Suprapubic skin (tissue), 4 donors: ENCODE data around the gene BBIP1. TPM values are rescaled to one million over a fixed set of nuclear protein-coding genes. Genes with fewer than 3 reads are reported as not detected.
A peak's percentile ranks its signal among the peaks of the same experiment; 100 is the strongest.

Experiments used
- DNase-seq, 2 donors: peaks; one replicate each; pipeline ENCODE4 v3.0.0-alpha.2; 2019; ENCODE audit warnings: low spot score in 2 of 2
- H3K27ac ChIP-seq: fragments of 200-600 bp; sonication (generic); one replicate; pipeline ENCODE4 v1.5.1; 2019
- H3K27me3 ChIP-seq: fragments of 200-600 bp; sonication (generic); one replicate; pipeline ENCODE4 v1.5.1; 2019
- H3K36me3 ChIP-seq: fragments of 200-600 bp; sonication (generic); one replicate; pipeline ENCODE4 v1.5.1; 2019
- H3K4me1 ChIP-seq: fragments of 200-600 bp; sonication (generic); one replicate; pipeline ENCODE4 v1.5.1; 2019
- H3K4me3 ChIP-seq: fragments of 200-600 bp; sonication (generic); one replicate; pipeline ENCODE4 v1.5.1; 2019; ENCODE audit warnings: mild to moderate bottlenecking
- H3K9me3 ChIP-seq: fragments of 200-600 bp; sonication (generic); one replicate; pipeline ENCODE4 v1.5.1; 2019
- EP300 ChIP-seq: sonication (generic); formaldehyde crosslinking; IDR thresholded peaks from one replicate; pipeline ENCODE4 v1.6.1; 2017; ENCODE audit warnings: antibody characterized with exemption
- POLR2A ChIP-seq, 2 donors: fragments of 450-650 bp; IDR thresholded peaks; one replicate each; pipeline ENCODE4 v1.6.1; 2017; ENCODE audit warnings: antibody characterized with exemption in 2 of 2, mild to moderate bottlenecking in 2 of 2, moderate library complexity in 2 of 2
- POLR2AphosphoS5 ChIP-seq, 3 donors: sonication (generic); formaldehyde crosslinking; IDR thresholded peaks; one replicate each; pipeline ENCODE4 v1.6.1; 2017; ENCODE audit warnings: antibody characterized with exemption in 3 of 3
- WGBS: methylation state at CpG from one replicate; pipeline ENCODE4 v1.1.5; 2018; 5-methylcytosine and 5-hydroxymethylcytosine counted together
- total RNA-seq, 4 donors: library from RNA; depleted of rRNA; stranded (reverse); fragments of >200 nt; gene quantifications; one replicate each; pipeline ENCODE4 v1.1.0, GENCODE V29; 2016
- TF ChIP-seq, protein P1 (sequence below), 2 donors: fragments of 200-600 bp in 1 of 2; fragments of 450-650 bp in 1 of 2; sonication (generic) in 1 of 2; IDR thresholded peaks; one replicate each; pipeline ENCODE4 v1.5.1; 2016 to 2019; ENCODE audit warnings: antibody characterized with exemption in 2 of 2, mild to moderate bottlenecking in 1 of 2, moderate library complexity in 1 of 2

Gene BBIP1
- total RNA-seq, 4 donors from 2014 or later, result 6.5 to 14.0 (median 10.3) TPM

DNA sequence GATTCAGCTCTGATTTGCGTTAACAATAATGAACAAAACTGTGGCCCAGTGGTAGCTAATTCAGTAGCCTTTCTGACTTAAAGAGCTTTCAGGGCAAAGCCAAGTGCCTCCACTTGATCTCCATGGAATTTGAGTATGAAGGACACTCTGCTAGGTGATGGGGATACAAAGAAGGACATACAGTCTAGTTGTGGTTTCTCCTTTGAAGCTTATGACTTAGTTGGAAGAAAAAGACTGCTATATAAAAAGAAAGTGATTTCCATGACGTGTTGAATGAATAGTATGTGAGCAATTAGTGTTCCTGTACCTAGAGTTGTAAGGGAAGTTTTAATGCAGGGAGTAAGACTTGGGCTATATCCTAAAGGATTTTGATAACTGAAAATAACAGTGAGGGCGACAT is 39.0 kb downstream of the BBIP1 start:
- no peak for TF ChIP-seq POLR2A (IDR thresholded peaks at IDR 0.05)
- TF ChIP-seq POLR2AphosphoS5 (IDR thresholded peaks at IDR 0.05), result no peak
- TF ChIP-seq, protein P1, sequence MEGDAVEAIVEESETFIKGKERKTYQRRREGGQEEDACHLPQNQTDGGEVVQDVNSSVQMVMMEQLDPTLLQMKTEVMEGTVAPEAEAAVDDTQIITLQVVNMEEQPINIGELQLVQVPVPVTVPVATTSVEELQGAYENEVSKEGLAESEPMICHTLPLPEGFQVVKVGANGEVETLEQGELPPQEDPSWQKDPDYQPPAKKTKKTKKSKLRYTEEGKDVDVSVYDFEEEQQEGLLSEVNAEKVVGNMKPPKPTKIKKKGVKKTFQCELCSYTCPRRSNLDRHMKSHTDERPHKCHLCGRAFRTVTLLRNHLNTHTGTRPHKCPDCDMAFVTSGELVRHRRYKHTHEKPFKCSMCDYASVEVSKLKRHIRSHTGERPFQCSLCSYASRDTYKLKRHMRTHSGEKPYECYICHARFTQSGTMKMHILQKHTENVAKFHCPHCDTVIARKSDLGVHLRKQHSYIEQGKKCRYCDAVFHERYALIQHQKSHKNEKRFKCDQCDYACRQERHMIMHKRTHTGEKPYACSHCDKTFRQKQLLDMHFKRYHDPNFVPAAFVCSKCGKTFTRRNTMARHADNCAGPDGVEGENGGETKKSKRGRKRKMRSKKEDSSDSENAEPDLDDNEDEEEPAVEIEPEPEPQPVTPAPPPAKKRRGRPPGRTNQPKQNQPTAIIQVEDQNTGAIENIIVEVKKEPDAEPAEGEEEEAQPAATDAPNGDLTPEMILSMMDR (IDR thresholded peaks at IDR 0.05), result no peak
- TF ChIP-seq EP300, result no peak
- WGBS, result 72% methylated on average over 3 of the region's 3 CpGs
- Histone ChIP-seq H3K4me3 (no peak overlapping the region), H3K27me3 (no peaks in the 10 kb centered on the region), H3K36me3 (peaks cover 65% of the 10 kb centered on the region), H3K4me1 (peaks cover 53% of the 10 kb centered on the region), H3K9me3 (no peaks in the 10 kb centered on the region), H3K27ac (no peak overlapping the region)
- no peak for DNase-seq

GRCh38 chr10:110876788-110877187 is 42.2 kb downstream of the BBIP1 start:
- WGBS, result 95% methylated on average over 1 of the region's 1 CpG
- H3K27me3 ChIP-seq, result no peaks in the 10 kb centered on the region
- H3K27ac ChIP-seq, result no peak overlapping the region
- H3K4me1 ChIP-seq, result peaks cover 55% of the 10 kb centered on the region
- peak overlapping the region; percentile 11 for H3K4me3 ChIP-seq
- H3K36me3 ChIP-seq, result peaks cover 33% of the 10 kb centered on the region
- TF ChIP-seq, protein P1 (IDR thresholded peaks at IDR 0.05), result no peak
- TF ChIP-seq POLR2A (IDR thresholded peaks at IDR 0.05) (no peak), POLR2AphosphoS5 (IDR thresholded peaks at IDR 0.05) (no peak), EP300 (no peak)
- H3K9me3 ChIP-seq, result no peaks in the 10 kb centered on the region
- DNase-seq, result no peak

- Histone ChIP-seq H3K27me3 (no peaks in the 10 kb centered on the region), H3K4me3 (peak overlapping the region; percentile 87), H3K4me1 (peaks cover 54% of the 10 kb centered on the region), H3K36me3 (peaks cover 25% of the 10 kb centered on the region), H3K27ac (no peak overlapping the region), H3K9me3 (no peaks in the 10 kb centered on the region)
- TF ChIP-seq POLR2AphosphoS5 (IDR thresholded peaks at IDR 0.05) (no peak), EP300 (no peak), POLR2A (IDR thresholded peaks at IDR 0.05) (no peak)
- TF ChIP-seq, protein P1 (IDR thresholded peaks at IDR 0.05), result no peak
- no peak for DNase-seq
- WGBS, result 66% methylated on average over 2 of the region's 2 CpGs
Measured at GRCh38 chr10:110876000-110876399, 43.0 kb downstream of the BBIP1 start.

- H3K4me3 ChIP-seq, result peak overlapping the region; percentile 87
- no peaks in the 10 kb centered on the region for H3K27me3 ChIP-seq
- peaks cover 56% of the 10 kb centered on the region for H3K4me1 ChIP-seq
- WGBS, result 31% methylated on average over 2 of the region's 2 CpGs
- no peak for DNase-seq
- peak overlapping the region; percentile 98 for H3K27ac ChIP-seq
- no peak for TF ChIP-seq POLR2AphosphoS5 (IDR thresholded peaks at IDR 0.05)
- TF ChIP-seq, protein P1 (IDR thresholded peaks at IDR 0.05), result no peak
- no peaks in the 10 kb centered on the region for H3K9me3 ChIP-seq
- peaks cover 11% of the 10 kb centered on the region for H3K36me3 ChIP-seq
Measured at GRCh38 chr10:110873951-110874350, 45.0 kb downstream of the BBIP1 start.

GRCh38 chr10:110872984-110873923 is 45.7 kb downstream of the BBIP1 start:
- peak overlapping the region; percentile 98 for H3K27ac ChIP-seq
- WGBS, result 1% methylated on average over 16 of the region's 16 CpGs
- H3K4me1 ChIP-seq, result peaks cover 57% of the 10 kb centered on the region
- TF ChIP-seq EP300 (no peak), POLR2AphosphoS5 (IDR thresholded peaks at IDR 0.05) (no peak)
- TF ChIP-seq, protein P1 (IDR thresholded peaks at IDR 0.05), result no peak
- DNase-seq, result no peak
- H3K36me3 ChIP-seq, result peaks cover 7% of the 10 kb centered on the region
- H3K9me3 ChIP-seq, result no peaks in the 10 kb centered on the region
- H3K4me3 ChIP-seq, result peak overlapping the region; percentile 87
- no peaks in the 10 kb centered on the region for H3K27me3 ChIP-seq
